Ureter (tissue), 1 donor: ENCODE measurements around the gene TMED5. TPM values are rescaled to one million over a fixed set of nuclear protein-coding genes. Genes with fewer than 3 reads are reported as not detected.

Source experiments
- DNase-seq: peaks from one replicate; pipeline ENCODE4 v3.0.0-alpha.2; 2020; ENCODE audit warnings: low spot score
- total RNA-seq: library from RNA; stranded (reverse); gene quantifications from one replicate; pipeline ENCODE4 v1.2.4, GENCODE V29; 2023
- donor health status: DM: yes; HTN: yes; CAD: no.

TMED5 gene
- total RNA-seq, 1 donor from 2014 or later = 44.6 TPM

GRCh38 chr1:93123201-93123783 lies 56.9 kb downstream of the TMED5 start:
- no peak for DNase-seq

DNA sequence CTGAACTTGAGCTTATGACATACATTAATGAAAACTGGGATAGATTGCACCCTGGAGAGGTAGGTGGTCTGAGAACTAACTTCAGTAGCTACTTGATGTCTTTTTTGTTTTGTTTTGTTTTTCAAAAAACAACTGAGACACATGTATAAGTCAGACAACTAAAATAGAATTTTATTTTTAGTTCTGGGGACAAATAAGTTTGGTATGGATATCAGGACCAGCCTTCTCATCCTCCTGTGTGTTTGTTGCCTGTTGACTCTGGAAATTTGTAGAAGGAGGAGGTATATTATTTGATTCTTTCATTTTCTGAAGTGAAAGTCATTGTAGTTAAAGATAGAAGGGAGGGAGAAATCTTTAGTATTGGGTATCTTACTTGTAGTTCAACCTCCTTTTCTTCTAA lies 59.6 kb downstream of the TMED5 start:
- no peak for DNase-seq

- DNase-seq = no peak
Measured at GRCh38 chr1:93114391-93114790, 65.8 kb downstream of the TMED5 start.

- DNase-seq = no peak
Measured at GRCh38 chr1:93113127-93113526, 67.1 kb downstream of the TMED5 start.

DNA sequence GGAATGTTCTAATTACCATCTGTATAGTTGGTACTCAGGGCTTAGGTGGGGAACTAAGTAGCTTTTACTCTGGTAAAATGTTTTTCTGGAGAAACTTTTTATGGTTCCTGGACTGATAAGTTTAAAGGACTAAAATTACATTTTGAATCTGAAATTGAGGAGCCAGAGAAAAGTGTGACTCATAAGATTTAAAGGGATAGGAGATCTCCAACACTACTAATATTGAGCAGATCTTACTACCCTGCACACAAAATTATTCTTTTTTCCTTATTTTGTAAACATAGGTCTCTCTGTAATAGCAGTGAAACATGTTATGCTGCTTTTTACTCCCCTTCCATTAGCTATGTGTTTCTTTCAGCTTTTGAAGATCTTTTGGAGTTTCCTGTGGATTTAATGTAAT lies 68.7 kb downstream of the TMED5 start:
- no peak for DNase-seq

DNA sequence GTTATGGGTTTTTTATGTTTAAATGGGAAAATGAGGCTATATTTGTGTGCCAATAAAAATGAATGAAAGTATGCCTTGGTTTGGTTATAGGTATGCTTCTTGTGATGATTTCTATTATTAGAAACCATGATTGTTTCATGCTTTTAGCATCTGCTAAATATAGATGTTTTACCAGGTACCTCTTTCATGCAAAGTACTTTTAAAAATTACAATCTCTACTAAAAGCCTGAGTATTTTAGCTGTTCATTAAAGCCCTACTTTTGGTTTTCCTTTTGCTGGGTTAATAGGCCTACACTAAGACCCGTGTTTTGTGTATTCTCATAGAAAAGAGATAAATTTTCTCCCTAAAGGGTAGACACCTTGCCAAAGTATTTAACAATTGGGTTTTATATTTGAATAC lies 69.1 kb downstream of the TMED5 start:
- DNase-seq = no peak

DNA sequence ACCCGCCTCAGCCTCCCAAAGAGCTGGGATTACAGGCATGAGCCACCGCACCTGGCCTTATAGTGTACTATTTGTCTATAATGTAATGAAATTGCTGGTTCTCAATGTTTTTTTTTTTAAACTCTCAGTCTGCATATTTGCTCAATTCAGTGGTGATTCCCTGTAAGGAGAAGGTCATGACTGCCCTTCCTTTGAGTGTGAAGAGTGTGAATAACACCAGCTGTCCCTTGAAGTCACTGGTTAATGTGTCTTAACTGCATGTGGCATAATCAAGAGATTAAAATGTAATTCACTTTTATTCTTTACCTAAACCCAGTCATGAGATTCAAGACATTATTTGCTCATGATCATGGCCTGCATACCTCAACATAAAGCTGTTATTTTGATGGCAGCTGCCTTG lies 70.6 kb downstream of the TMED5 start:
- no peak for DNase-seq

DNA sequence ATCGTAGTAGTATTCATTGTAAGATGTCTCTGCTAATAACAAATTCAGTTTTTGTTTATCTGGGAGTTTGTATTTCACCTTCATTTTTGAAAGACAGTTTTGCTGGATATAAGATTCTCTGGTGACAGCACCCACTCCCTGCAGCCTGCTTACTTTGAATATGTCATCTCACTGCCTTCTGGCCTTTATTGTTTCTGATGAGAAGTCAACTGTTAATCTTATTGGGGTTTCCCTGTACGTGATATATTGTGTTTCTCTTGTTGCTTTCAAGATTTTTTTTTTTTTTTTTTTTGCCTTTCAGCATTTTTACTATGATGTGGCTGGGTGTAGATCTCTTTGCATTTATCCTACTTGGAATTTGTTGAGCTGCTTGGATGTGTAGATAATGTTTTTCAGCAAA lies 71.9 kb downstream of the TMED5 start:
- no peak for DNase-seq

GRCh38 chr1:93107395-93107794 lies 72.8 kb downstream of the TMED5 start:
- no peak for DNase-seq

GRCh38 chr1:93106226-93106625 lies 74.0 kb downstream of the TMED5 start:
- DNase-seq = no peak

DNA sequence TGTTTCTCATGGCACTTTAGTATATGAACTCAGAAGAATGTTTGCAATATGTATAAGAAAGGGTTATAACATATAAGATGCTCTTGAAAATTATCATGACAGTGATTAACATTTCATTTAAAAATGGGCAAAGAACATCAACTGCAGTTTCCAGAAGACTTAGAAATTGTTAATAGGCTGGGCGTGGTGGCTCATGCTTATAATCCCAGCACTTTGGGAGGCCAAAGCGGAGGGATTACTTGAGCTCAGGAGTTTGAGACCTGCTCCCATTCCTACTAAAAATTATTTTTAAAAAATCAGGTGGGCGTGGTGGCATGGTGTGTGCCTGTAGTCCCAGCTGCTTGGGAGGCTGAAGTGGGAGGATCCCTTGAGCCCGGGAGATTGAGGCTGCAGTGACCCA lies 78.1 kb downstream of the TMED5 start:
- no peak for DNase-seq

Other genes starting within 250 kb of the TMED5 start
- 8.9 TPM for gene DIPK1A, start 219.0 kb downstream of the TMED5 start, total RNA-seq
- 33.2 TPM for gene MTF2, start 101.1 kb downstream of the TMED5 start, total RNA-seq
- 3.8 TPM for gene CCDC18, start 311 bp upstream of the TMED5 start, total RNA-seq
- gene DR1, start 165.5 kb upstream of the TMED5 start, total RNA-seq = 50.1 TPM